GM12878 (cell line): ENCODE results near the gene OXA1L. TPM values are rescaled to one million over a fixed set of nuclear protein-coding genes. Genes with fewer than 3 reads are reported as not detected.
A peak's percentile ranks its signal among the peaks of the same experiment; 100 is the strongest.

Experiments
- ASH2L ChIP-seq: fragments of 300-600, 200-600 bp; sonication (generic); IDR thresholded peaks from 2 replicates; pipeline ENCODE4 v1.6.1; 2017; ENCODE audit warnings: low read depth, mild to moderate bottlenecking, borderline replicate concordance
- CBX5 ChIP-seq: sonication (generic); IDR thresholded peaks from 2 replicates; pipeline ENCODE4 v1.6.1; 2016; ENCODE audit warnings: low read depth, moderate library complexity, mild to moderate bottlenecking, inconsistent platforms
- EZH2 ChIP-seq: IDR thresholded peaks from 2 replicates; pipeline ENCODE4 v1.6.1; 2012; ENCODE audit warnings: low read depth, mild to moderate bottlenecking, control low read depth, inconsistent platforms, low read length, borderline replicate concordance; ENCODE audit not compliant: control insufficient read depth
- GATAD2B ChIP-seq: fragments of 450-650 bp; conservative IDR thresholded peaks from 2 replicates; pipeline ENCODE4 v1.6.1; 2017; ENCODE audit warnings: low read depth, mild to moderate bottlenecking, moderate library complexity
- HCFC1 ChIP-seq: fragments of 150-350 bp; IDR thresholded peaks from 2 replicates; pipeline ENCODE4 v1.6.1; 2014; ENCODE audit warnings: low read length
- HDGF ChIP-seq: fragments of 450-650 bp; IDR thresholded peaks from 2 replicates; pipeline ENCODE4 v1.6.1; 2016; ENCODE audit warnings: antibody characterized with exemption
- IKZF1 ChIP-seq: fragments of 450-650 bp; conservative IDR thresholded peaks from 2 replicates; pipeline ENCODE4 v1.6.1; 2017; ENCODE audit warnings: antibody characterized with exemption, mild to moderate bottlenecking
- IKZF2 ChIP-seq, 2 experiments: fragments of 450-650 bp; IDR thresholded peaks; 2 replicates each; pipeline ENCODE4 v1.6.1; 2017; ENCODE audit warnings: mild to moderate bottlenecking in 2 of 2, moderate library complexity in 2 of 2
- IRF4 ChIP-seq: IDR thresholded peaks from 2 replicates; pipeline ENCODE4 v1.6.1; 2011; ENCODE audit warnings: low read depth, low read length
- JUNB ChIP-seq: IDR thresholded peaks from 2 replicates; pipeline ENCODE4 v1.6.1; 2016; ENCODE audit warnings: antibody characterized with exemption, mild to moderate bottlenecking
- MTA3 ChIP-seq: IDR thresholded peaks from 2 replicates; pipeline ENCODE4 v1.6.1; 2012; ENCODE audit warnings: low read length, inconsistent platforms, borderline replicate concordance
- NFIC ChIP-seq: IDR thresholded peaks from 2 replicates; pipeline ENCODE4 v1.6.1; 2012; ENCODE audit warnings: low read depth, mild to moderate bottlenecking, inconsistent platforms, low read length, moderate library complexity
- NFYA ChIP-seq: IDR thresholded peaks from 2 replicates; pipeline ENCODE4 v1.6.1; 2011; ENCODE audit warnings: low read depth, mild to moderate bottlenecking, low read length, improper control_type of control experiment, borderline replicate concordance
- NR2C2 ChIP-seq: IDR thresholded peaks from 2 replicates; pipeline ENCODE4 v1.6.1; 2011; ENCODE audit warnings: borderline replicate concordance, low read depth; ENCODE audit not compliant: control insufficient read depth, insufficient read length
- RCOR1 ChIP-seq: conservative IDR thresholded peaks from 2 replicates; pipeline ENCODE4 v1.6.1; 2012; ENCODE audit warnings: low read depth, low read length, improper control_type of control experiment
- RUNX3 ChIP-seq: IDR thresholded peaks from 2 replicates; pipeline ENCODE4 v1.6.1; 2012; ENCODE audit warnings: low read length, inconsistent platforms
- SIN3A ChIP-seq: IDR thresholded peaks from 2 replicates; pipeline ENCODE4 v1.6.1; 2012; ENCODE audit warnings: low read depth, low read length, improper control_type of control experiment
- SMAD1 ChIP-seq: fragments of 450-650 bp; IDR thresholded peaks from 2 replicates; pipeline ENCODE4 v1.6.1; 2018; ENCODE audit warnings: mild to moderate bottlenecking, low read depth; ENCODE audit not compliant: partially characterized antibody
- SMC3 ChIP-seq: IDR thresholded peaks from 2 replicates; pipeline ENCODE4 v1.6.1; 2011; ENCODE audit warnings: low read length, improper control_type of control experiment, borderline replicate concordance
- SUPT20H ChIP-seq: IDR thresholded peaks from 2 replicates; pipeline ENCODE4 v1.6.1; 2011; ENCODE audit warnings: low read depth, mild to moderate bottlenecking, low read length, moderate library complexity, borderline replicate concordance; ENCODE audit not compliant: control insufficient read depth
- TARDBP ChIP-seq: IDR thresholded peaks from 2 replicates; pipeline ENCODE4 v1.6.1; 2016; ENCODE audit warnings: borderline replicate concordance
- ZNF207 ChIP-seq: fragments of 450-650 bp; IDR thresholded peaks from 2 replicates; pipeline ENCODE4 v1.6.1; 2014; ENCODE audit warnings: antibody characterized with exemption, mild to moderate bottlenecking, borderline replicate concordance
- ZNF24 ChIP-seq: fragments of 450-650 bp; IDR thresholded peaks from 2 replicates; pipeline ENCODE4 v1.6.1; 2017; ENCODE audit warnings: antibody characterized with exemption, mild to moderate bottlenecking
- polyA plus RNA-seq, 11 experiments: library from polyadenylated mRNA; depleted of rRNA in 4 of 11; unstranded in 6 of 11; stranded (reverse) in 5 of 11; fragments of >200 nt; fragmentation: Nextera tagmentation in 4 of 11; fragmentation: Illumina TruSeq in 1 of 11; extraction: Ambion mirVana in 4 of 11; extraction: Trizol in 1 of 11; gene quantifications; 1 replicate in 1 of 11; 2 replicates in 10 of 11; pipeline versions ENCODE4 v1.2.1 to v1.2.3, GENCODE V29; 2011 to 2016; ENCODE audit warnings: inconsistent platforms in 2 of 11, missing spikeins in 2 of 11, low read depth in 1 of 11
- total RNA-seq, 4 experiments: library from RNA; depleted of rRNA in 3 of 4; stranded (reverse); fragments of >200 nt in 3 of 4; fragmentation: Illumina TruSeq in 1 of 4; extraction: Trizol in 1 of 4; gene quantifications; 2 replicates each; pipeline versions ENCODE4 v1.2.1 to v1.2.3, GENCODE V29; 2013 to 2021
- TF ChIP-seq, protein P1 (sequence below): IDR thresholded peaks from 2 replicates; pipeline ENCODE4 v1.6.1; 2011; ENCODE audit warnings: borderline replicate concordance, low read depth, mild to moderate bottlenecking, moderate library complexity, mixed read lengths, low read length; ENCODE audit not compliant: insufficient read depth; ENCODE audit errors: extremely low read length
- TF ChIP-seq, protein P2 (sequence below): fragments of 450-650 bp; IDR thresholded peaks from 2 replicates; pipeline ENCODE4 v1.6.1; 2017; ENCODE audit warnings: mild to moderate bottlenecking, low read depth, inconsistent platforms; ENCODE audit not compliant: poor library complexity, severe bottlenecking
- TF ChIP-seq, protein P3 (sequence below): IDR thresholded peaks from 2 replicates; pipeline ENCODE4 v1.6.1; 2012; ENCODE audit warnings: low read depth, low read length, improper control_type of control experiment

The OXA1L gene
- total and polyA plus RNA-seq, 10 of the 15 experiments (the other 5 are each of a cell fraction or from before 2014, with no cell fraction given), result 105 to 289 (median 146) TPM

DNA sequence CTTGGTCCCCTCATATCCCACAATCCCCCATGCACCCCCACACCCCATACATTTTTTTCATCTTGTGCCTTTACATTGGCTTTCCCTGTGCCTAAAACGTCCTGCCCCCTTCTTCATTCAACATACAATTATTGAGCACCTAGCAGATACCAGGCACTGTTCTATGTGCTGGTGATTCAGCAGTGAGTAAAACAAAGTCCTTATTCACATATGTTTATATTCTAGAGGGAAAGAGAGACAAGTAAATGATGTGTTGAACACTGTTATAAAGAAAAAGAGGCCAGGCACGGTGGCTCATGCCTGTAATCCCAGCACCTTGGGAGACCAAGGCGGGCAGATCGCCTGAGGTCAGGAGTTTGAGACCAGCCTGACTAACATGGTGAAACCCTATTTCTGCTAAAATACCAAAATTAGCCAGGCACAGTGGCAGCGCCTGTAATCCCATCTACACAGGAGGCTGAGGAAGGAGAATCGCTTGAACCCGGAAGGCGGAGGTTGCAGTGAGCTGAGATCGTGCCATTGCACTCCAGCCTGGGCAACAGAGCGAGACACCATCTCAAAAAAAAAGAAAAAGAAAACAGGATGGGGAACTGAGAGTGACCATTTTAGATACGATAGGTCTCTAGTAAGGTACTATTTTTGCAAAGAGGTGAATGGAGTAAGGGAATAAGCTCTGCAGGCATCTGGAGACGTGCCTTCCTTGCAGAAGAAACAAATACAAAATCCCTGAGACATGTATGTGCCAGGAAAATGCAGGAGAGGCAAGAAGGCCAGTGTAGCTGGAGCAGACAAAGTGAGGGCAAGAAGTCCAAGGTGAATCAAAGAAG lies 36.6 kb downstream of the OXA1L start (continued):
- TF ChIP-seq SMC3, result no peak; the same call in 1 of the 2 replicates
- TF ChIP-seq, protein P1, sequence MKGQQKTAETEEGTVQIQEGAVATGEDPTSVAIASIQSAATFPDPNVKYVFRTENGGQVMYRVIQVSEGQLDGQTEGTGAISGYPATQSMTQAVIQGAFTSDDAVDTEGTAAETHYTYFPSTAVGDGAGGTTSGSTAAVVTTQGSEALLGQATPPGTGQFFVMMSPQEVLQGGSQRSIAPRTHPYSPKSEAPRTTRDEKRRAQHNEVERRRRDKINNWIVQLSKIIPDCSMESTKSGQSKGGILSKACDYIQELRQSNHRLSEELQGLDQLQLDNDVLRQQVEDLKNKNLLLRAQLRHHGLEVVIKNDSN, result no peak
- TF ChIP-seq MTA3, result no peak
- no peak for TF ChIP-seq TARDBP
- no peak for TF ChIP-seq ASH2L
- TF ChIP-seq IRF4, result peak; percentile 58; the same call in 1 of the 2 replicates
- TF ChIP-seq EZH2, result no peak
- TF ChIP-seq SIN3A, result no peak
- TF ChIP-seq RUNX3, result no peak; the same call in 1 of the 2 replicates
- TF ChIP-seq HDGF, result peak; percentile 84; the same call in 1 of the 2 replicates
- TF ChIP-seq NFIC, result peak; percentile 85
- TF ChIP-seq JUNB, result peak; percentile 24; the same call in 1 of the 2 replicates
- peak; percentile 80; the same call in 1 of the 2 replicates for TF ChIP-seq CBX5
- TF ChIP-seq, protein P2, sequence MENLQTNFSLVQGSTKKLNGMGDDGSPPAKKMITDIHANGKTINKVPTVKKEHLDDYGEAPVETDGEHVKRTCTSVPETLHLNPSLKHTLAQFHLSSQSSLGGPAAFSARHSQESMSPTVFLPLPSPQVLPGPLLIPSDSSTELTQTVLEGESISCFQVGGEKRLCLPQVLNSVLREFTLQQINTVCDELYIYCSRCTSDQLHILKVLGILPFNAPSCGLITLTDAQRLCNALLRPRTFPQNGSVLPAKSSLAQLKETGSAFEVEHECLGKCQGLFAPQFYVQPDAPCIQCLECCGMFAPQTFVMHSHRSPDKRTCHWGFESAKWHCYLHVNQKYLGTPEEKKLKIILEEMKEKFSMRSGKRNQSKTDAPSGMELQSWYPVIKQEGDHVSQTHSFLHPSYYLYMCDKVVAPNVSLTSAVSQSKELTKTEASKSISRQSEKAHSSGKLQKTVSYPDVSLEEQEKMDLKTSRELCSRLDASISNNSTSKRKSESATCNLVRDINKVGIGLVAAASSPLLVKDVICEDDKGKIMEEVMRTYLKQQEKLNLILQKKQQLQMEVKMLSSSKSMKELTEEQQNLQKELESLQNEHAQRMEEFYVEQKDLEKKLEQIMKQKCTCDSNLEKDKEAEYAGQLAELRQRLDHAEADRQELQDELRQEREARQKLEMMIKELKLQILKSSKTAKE, result peak; percentile 29
- TF ChIP-seq ZNF24, result no peak
- peak; percentile 73 to 74; a peak in 3 of 4 replicates for TF ChIP-seq IKZF2 (IDR thresholded peaks at IDR 0.05)
- TF ChIP-seq, protein P3, sequence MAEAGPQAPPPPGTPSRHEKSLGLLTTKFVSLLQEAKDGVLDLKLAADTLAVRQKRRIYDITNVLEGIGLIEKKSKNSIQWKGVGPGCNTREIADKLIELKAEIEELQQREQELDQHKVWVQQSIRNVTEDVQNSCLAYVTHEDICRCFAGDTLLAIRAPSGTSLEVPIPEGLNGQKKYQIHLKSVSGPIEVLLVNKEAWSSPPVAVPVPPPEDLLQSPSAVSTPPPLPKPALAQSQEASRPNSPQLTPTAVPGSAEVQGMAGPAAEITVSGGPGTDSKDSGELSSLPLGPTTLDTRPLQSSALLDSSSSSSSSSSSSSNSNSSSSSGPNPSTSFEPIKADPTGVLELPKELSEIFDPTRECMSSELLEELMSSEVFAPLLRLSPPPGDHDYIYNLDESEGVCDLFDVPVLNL, result no peak
- TF ChIP-seq GATAD2B, result no peak
- TF ChIP-seq HCFC1, result no peak
- no peak for TF ChIP-seq RCOR1
- TF ChIP-seq ZNF207, result no peak
- TF ChIP-seq NR2C2, result no peak
- TF ChIP-seq IKZF1, result peak; percentile 82
- TF ChIP-seq NFYA, result no peak
- peak; percentile 14 for TF ChIP-seq SMAD1
- TF ChIP-seq SUPT20H, result no peak
